HUES64 (cell line): ENCODE measurements around the gene RAB36.

Experiments
- H3K27ac ChIP-seq: 2 replicates; pipeline ENCODE4 v1.7.0; 2013; ENCODE audit warnings: low read depth, low read length, inconsistent platforms
- H3K27me3 ChIP-seq: 2 replicates; pipeline ENCODE4 v1.6.1; 2013; ENCODE audit warnings: mild to moderate bottlenecking, low read length; ENCODE audit not compliant: insufficient read depth
- H3K36me3 ChIP-seq: 2 replicates; pipeline ENCODE4 v1.6.1; 2013; ENCODE audit warnings: mild to moderate bottlenecking, low read length; ENCODE audit not compliant: insufficient read depth
- H3K4me1 ChIP-seq: 2 replicates; pipeline ENCODE4 v1.6.1; 2013; ENCODE audit warnings: mild to moderate bottlenecking, low read length, moderate library complexity; ENCODE audit not compliant: insufficient read depth
- H3K4me3 ChIP-seq: 2 replicates; pipeline ENCODE4 v1.5.1; 2013; ENCODE audit warnings: mild to moderate bottlenecking, low read length, moderate library complexity
- H3K9ac ChIP-seq: 2 replicates; pipeline ENCODE4 v1.6.1; 2013; ENCODE audit warnings: mild to moderate bottlenecking, low read depth, low read length
- H3K9me3 ChIP-seq: 2 replicates; pipeline ENCODE4 v1.6.1; 2013; ENCODE audit warnings: low read depth, low read length; ENCODE audit not compliant: insufficient read depth
- WGBS: fragments of 150-250, 120-280 bp; methylation state at CpG from one replicate; pipeline ENCODE4 v1.1.7; 2013; ENCODE audit warnings: missing lambda C conversion rate; 5-methylcytosine and 5-hydroxymethylcytosine counted together

Gene RAB36

DNA sequence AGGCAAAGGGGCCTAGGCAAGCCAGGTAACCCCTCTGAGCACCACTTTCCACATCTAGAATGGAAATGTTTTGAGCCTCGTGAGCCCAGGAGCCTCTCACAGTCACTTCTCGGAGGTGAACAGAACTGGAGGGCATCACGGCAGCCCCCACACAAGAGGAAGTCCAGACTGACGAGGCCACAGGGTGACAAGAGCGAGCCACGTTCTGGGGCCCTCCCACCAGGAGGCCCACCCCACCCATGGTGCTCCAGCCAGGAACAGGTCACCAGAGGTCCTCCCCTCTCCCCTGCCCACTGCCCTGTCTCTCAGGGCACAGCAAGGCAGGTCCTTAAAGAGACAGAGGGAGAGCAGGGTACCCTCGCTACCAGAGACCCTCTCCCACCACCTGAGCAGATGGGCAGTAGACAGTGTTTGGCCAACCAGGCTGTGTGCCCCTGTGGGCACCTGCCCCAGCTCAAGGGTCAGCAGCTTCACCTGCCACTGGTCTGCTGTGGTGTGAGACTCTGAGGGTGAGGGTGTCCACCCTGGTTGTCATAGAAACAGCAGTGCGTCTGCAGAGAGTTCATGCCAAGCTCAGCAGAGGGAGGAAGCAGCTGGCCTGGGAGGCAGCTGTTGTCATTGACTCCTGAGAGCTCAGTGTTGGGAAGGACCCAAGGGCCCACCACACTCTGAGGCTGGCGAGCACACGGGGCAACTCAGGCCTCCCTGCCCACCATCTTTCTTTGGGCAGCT is 34.9 kb upstream of the RAB36 start:
- H3K4me1 ChIP-seq = no peaks in the 10 kb centered on the region
- no peak overlapping the region for H3K27ac ChIP-seq
- H3K36me3 ChIP-seq = no peaks in the 10 kb centered on the region
- 90% methylated on average over 10 of the region's 10 CpGs for WGBS
- no peak overlapping the region for H3K4me3 ChIP-seq
- no peaks in the 10 kb centered on the region for H3K27me3 ChIP-seq
- no peaks in the 10 kb centered on the region for H3K9me3 ChIP-seq
- no peak overlapping the region for H3K9ac ChIP-seq

DNA sequence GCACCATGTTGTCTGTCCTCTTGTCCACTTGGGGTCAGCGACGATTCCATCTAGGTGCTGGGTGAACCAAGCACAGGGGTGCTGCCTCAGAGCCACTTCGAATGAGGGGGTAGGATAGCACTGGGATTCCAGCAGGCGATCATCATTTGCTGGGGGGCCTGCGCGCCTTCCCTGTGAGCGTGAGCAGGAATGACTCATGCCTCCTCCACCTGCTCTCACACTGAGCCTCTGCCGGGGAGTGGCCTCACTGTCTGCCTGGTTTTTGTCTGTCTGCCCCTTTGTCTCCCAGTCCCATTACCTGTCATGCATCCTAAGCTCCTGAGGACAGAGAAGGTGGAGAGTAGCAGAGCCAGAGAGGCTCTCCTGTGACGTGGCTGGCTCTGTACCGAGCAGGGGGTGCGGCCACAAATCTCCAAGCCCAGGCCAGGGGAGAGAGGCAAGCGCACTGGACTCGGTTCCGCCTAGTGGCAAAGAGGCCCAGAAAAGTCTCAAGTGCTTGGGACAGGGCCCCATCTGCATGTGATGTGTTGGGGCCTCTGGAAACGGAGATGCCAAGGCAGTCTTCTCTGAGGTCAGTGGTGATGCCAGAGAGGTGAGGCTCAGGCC is 34.3 kb upstream of the RAB36 start:
- H3K9ac ChIP-seq = no peak overlapping the region
- no peaks in the 10 kb centered on the region for H3K9me3 ChIP-seq
- H3K4me3 ChIP-seq = no peak overlapping the region
- H3K4me1 ChIP-seq = no peaks in the 10 kb centered on the region
- no peaks in the 10 kb centered on the region for H3K36me3 ChIP-seq
- 77% methylated on average over 15 of the region's 15 CpGs for WGBS
- no peaks in the 10 kb centered on the region for H3K27me3 ChIP-seq
- H3K27ac ChIP-seq = no peak overlapping the region

DNA sequence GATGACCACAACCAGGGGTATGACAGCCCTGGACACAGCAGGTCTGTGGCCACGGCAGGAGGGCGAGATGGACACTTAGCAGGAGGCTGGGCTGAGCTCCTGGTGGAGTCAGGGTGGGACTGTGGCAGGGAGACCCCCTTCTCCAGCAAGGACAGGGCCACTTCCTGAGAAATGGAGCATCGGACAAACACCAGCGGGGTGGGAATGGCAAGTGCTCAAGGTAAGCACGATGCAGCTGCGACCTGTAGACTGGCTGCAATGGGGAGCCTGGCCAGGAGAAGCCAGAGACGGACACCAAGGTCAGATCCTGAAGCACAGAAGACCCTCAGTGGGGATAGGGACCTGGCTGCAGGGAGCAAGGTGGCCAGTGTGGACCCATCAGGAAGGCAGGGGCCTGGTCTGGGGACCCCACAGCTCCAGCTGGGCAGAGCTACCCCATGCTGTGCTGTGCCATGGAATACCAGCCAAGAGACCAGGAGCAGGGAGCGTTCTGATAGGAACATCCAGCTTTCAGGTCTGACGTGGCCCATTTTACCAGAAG is 32.7 kb upstream of the RAB36 start:
- Histone ChIP-seq H3K9ac (no peak overlapping the region), H3K27me3 (no peaks in the 10 kb centered on the region), H3K36me3 (no peaks in the 10 kb centered on the region), H3K27ac (no peak overlapping the region), H3K9me3 (no peaks in the 10 kb centered on the region), H3K4me3 (no peak overlapping the region), H3K4me1 (no peaks in the 10 kb centered on the region)
- 92% methylated on average over 9 of the region's 9 CpGs for WGBS

DNA sequence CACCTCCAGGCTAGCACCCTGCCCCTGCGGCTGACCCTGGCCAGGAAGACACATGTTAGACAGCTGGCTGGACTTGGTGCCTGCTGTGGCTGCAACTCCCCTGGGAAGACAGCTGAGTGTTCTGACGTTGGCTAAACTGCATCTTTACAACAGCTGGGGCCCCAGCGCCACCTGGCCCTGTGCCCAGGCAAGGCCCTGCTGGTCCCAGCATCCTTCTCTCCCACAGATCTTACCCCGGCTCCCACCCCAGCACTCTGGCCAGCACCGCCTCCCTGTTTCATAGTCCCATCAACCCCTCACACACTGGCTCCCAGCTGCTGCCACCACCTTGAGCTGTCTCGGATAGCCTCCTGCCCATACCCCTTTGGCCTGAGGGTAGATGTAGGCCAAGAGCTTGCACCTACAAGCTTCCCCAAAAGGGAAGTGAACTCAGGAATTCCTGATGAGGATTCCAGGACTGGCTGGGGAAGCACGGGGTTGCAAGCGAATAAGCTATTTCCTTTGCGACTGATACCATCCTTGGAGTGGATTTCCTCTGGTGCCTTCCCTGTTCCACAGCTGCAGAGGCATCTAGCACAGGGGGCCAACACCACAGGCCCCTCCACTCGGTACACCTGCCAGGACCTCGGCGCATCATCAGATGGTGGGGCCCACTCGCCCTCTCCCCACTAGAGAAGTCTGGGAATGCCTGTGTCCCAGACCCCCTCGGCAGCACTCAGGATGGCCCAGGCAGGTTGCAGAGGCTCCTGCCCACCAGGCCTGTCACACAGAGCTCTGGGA is 32.0 kb upstream of the RAB36 start:
- 92% methylated on average over 14 of the region's 14 CpGs for WGBS

DNA sequence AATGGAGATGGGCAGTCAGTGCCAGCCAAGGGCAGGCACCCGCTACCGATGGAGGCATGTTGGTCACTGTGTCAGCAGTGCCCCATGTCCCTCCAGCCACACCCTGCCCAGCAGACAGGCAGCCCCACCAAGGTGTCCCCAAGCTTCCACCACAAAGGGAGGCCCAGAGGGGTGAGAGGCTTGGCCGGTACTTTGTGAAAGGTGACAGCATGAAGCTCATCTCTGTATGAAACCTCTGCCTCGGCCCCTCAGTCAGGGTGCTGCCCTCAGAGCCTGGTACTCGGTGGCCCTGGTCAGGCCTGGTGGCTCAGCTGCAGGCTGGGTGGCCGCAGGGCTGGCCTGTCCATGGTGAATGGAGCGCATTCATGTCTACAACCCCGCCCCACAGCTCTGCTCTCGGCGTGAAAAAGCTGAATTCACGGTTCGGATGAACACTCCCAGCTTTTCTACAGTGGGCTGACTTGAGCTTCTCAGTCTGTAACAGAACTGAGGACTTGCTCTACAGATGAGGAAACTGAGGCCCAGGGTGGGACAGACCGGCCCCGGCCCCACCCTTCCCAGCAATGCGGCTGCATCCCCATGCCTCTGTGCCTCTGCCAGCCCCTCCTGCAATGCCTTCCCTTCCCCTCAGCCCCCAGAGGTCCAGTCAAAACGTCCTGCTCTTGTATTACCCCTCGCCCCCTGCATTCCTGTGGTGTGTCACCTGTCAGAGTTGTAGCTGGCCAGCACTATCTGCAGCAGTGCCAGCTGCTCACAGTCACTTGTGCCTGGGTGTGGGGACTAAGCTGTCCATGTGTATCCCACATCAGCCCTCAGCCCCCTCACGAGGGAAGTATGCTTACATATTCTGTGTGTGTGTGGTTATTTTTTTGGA is 31.2 kb upstream of the RAB36 start:
- H3K4me3 ChIP-seq = no peak overlapping the region
- no peaks in the 10 kb centered on the region for H3K36me3 ChIP-seq
- H3K4me1 ChIP-seq = no peaks in the 10 kb centered on the region
- H3K9me3 ChIP-seq = no peaks in the 10 kb centered on the region
- H3K27me3 ChIP-seq = no peaks in the 10 kb centered on the region
- H3K27ac ChIP-seq = no peak overlapping the region
- no peak overlapping the region for H3K9ac ChIP-seq
- 90% methylated on average over 18 of the region's 18 CpGs for WGBS

More for the DNA sequence above, 32.0 kb upstream of the RAB36 start:
- Histone ChIP-seq H3K4me1 (no peaks in the 10 kb centered on the region), H3K9ac (no peak overlapping the region), H3K27me3 (no peaks in the 10 kb centered on the region), H3K27ac (no peak overlapping the region), H3K4me3 (no peak overlapping the region), H3K9me3 (no peaks in the 10 kb centered on the region), H3K36me3 (no peaks in the 10 kb centered on the region)

DNA sequence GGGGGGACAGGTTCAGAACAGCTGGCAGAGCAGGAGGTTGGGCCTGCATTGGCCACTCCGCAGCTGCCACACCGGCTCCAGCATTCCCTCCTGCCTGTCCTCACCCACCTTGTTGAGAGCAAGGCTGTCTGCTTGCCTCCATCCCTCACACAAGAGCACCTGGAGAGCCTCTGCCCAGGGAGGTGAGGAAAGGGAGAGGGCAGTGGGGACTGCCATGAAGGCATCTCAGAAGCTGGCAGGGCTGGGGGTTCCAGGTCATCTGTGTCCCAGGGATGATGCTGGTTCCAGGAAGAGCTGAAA is 30.6 kb upstream of the RAB36 start:
- Histone ChIP-seq H3K9ac (no peak overlapping the region), H3K4me3 (no peak overlapping the region), H3K27ac (no peak overlapping the region), H3K27me3 (no peaks in the 10 kb centered on the region), H3K4me1 (no peaks in the 10 kb centered on the region), H3K36me3 (no peaks in the 10 kb centered on the region), H3K9me3 (no peaks in the 10 kb centered on the region)
- 100% methylated on average over 2 of the region's 2 CpGs for WGBS

DNA sequence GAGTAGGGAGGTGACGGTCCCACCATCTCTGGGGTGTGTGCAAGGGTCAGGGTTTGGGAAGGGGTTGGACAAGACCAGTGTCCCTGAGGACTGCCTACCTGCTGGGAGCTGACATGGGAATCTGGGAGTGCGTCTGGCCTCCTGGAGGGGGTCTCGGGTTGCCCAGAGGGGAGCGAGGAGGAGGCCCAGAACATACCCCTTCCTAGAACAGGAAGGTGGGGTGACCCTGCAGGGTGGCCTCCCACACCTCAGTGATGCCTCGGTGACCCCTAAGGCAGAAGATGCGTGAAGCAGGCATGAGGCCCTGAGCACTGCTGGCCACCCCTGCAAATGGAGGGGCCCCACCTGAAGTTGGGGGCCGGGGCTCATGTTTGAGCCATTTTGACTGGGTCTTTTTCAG is 29.9 kb upstream of the RAB36 start:
- Histone ChIP-seq H3K27me3 (no peaks in the 10 kb centered on the region), H3K4me3 (no peak overlapping the region), H3K4me1 (no peaks in the 10 kb centered on the region), H3K9me3 (no peaks in the 10 kb centered on the region), H3K9ac (no peak overlapping the region), H3K36me3 (no peaks in the 10 kb centered on the region), H3K27ac (no peak overlapping the region)
- 96% methylated on average over 7 of the region's 7 CpGs for WGBS

DNA sequence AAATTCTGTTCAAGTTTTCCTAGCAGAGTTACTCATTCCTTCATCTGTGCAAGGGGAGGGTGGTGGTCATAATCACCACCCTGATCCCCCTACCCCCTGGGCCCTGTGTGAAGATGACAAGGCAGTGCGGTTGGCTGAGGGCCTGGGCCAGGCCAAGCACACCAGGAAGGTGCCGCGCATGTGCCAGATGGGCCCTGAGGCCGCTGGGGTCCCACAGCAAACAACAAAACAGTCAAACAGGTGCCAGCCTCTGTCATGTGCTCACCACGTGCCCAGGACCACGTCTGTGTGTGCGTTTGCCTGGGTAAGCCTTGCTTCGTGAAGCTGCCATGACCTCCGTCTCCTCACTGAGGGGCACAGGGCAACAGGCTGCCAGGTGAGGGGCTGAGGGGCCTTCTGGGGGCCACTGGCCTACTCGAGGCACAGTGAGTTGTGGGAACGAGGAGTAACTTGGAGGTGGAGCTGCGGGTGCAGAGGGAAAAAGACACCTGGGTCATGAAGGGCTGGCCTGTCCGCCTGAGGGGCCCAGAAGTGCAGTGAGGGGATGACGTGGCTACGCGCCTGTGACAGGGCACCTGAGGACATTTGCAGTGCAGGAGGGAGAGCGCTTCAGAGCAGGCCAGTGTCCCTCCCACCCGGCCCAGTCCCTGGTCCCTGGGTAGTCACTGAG is 29.3 kb upstream of the RAB36 start:
- H3K27me3 ChIP-seq = no peaks in the 10 kb centered on the region
- 90% methylated on average over 18 of the region's 18 CpGs for WGBS
- no peaks in the 10 kb centered on the region for H3K9me3 ChIP-seq
- no peak overlapping the region for H3K4me3 ChIP-seq
- no peak overlapping the region for H3K27ac ChIP-seq
- H3K9ac ChIP-seq = no peak overlapping the region
- H3K4me1 ChIP-seq = no peaks in the 10 kb centered on the region
- H3K36me3 ChIP-seq = no peaks in the 10 kb centered on the region

DNA sequence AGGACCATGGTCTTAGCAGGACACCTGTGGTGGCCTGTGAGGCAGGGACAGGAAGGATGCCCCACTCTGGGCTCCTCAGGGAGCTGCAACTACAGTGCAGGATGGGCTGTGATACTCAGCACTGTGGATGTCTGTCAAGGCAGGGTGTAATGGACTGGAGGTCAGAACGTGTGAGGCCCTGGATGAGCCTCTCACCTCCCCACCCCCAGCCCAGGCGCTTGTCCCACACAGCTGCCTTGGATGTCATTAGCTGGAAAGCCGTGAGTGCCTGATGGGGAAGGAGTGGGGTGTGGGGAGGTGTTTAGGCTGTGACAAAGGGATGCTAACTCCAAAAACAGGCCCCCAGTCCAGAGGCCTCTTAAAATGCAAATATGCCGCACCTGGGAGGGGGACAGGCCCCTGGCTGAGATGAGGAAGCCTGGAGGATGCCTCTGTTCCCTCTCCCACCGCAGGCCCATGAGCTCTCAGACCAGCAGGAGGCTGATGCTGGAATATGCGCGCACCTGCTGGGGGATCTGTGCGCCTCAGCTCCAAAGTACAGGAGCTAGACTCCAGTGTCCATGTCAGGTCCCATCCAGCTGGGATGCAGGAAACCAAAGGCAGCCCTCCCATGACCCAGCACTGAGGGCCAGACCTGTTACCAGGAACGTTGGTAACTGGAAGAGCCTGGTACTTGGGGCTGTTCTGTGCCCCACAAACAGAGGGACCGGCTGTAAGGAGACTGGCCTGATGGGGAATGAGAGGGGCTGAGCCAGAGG is 28.6 kb upstream of the RAB36 start:
- Histone ChIP-seq H3K27me3 (no peaks in the 10 kb centered on the region), H3K4me3 (no peak overlapping the region), H3K9ac (no peak overlapping the region), H3K36me3 (no peaks in the 10 kb centered on the region), H3K4me1 (no peaks in the 10 kb centered on the region), H3K27ac (no peak overlapping the region), H3K9me3 (no peaks in the 10 kb centered on the region)
- WGBS = 69% methylated on average over 9 of the region's 10 CpGs

DNA sequence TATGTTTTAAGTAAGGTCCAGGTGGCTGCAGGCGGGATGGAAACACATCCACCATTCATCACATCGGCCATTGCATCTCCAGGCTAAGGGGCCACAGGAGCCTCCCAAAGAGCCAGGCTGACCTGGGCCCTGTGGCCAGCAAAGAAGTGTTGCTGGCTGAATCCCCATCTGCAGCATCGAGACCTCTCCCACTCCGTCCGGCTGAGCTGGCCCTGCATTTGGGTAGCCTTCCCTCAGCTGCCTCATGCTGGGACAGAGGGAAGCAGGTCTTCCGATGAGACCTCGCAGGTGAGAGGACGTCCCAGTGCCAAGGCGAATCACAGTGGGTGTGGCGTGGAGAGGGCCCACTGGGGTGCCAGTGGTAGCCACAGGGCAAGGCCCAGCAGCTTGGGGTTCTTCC is 28.0 kb upstream of the RAB36 start:
- WGBS = 95% methylated on average over 10 of the region's 10 CpGs
- no peaks in the 10 kb centered on the region for H3K9me3 ChIP-seq
- H3K27me3 ChIP-seq = no peaks in the 10 kb centered on the region; the same call in 1 of the 2 replicates
- H3K4me1 ChIP-seq = no peaks in the 10 kb centered on the region
- no peaks in the 10 kb centered on the region for H3K36me3 ChIP-seq
- H3K4me3 ChIP-seq = no peak overlapping the region
- no peak overlapping the region for H3K27ac ChIP-seq
- H3K9ac ChIP-seq = no peak overlapping the region
